ENCODE measurements around the gene MBD6. TPM values are rescaled to one million over a fixed set of nuclear protein-coding genes. Genes with fewer than 3 reads are reported as not detected.

MBD6 gene
- total and polyA plus RNA-seq, 2 of the 13 experiments (the other 11 are each of a cell fraction or from before 2014, with no cell fraction given), result 4.1 to 5.9 TPM

GRCh38 chr12:57523706-57524614 is 1.3 kb downstream of the MBD6 start:
- in situ Hi-C loops (cut with HindIII; ENCODE audit: extremely low pct_ligation_motif_present, low pct_unique_long_range_greater_than_20kb) (no loop called here), intact Hi-C loops (cut with micrococcal nuclease; ENCODE audit: unreplicated experiment) (loop anchor here (1.0 to 5.0 kb wide), 2 partner anchors 55 to 98 kb away; no protein-coding TSS in a partner anchor)
- ATAC-seq (no peak), DNase-seq (ENCODE audit: low spot score) (no peak), FAIRE-seq (no peak)
- ChIA-PET CTCF (ENCODE audit: low intra/inter-chr PET ratio, low total read pairs) (no interaction called here), POLR2A (interaction anchor here (0.7 to 3.0 kb wide), 14 partner anchors 8 to 87 kb away, joined by 3 to 21 read pairs (median 4); partner anchors contain the start of genes ARHGEF25, DCTN2 and INHBE)
- H2AFZ ChIP-seq (ENCODE audit: low read length), result no peak overlapping the region
- BruUV-seq (replicated peaks), result no TSS peak
- H3K9me3 ChIP-seq (ENCODE audit: low read length), result no peaks in the 10 kb centered on the region
- no peaks in the 10 kb centered on the region; a peak in 1 of 5 replicates for H3K27me3 ChIP-seq (ENCODE audit: control insufficient read depth in 1 of 2, insufficient read depth in 2 of 2, low read length in 2 of 2)
- peak overlapping the region; percentile 89 for H3K9ac ChIP-seq (ENCODE audit: insufficient read depth, low read depth, low read length)
- peaks cover 17 to 46% of the 10 kb centered on the region in 2 experiments; a peak in 4 of 5 replicates for H3K36me3 ChIP-seq (replicated peaks in 1 of 2; ENCODE audit: control insufficient read depth in 1 of 2, insufficient read depth in 2 of 2, low read length in 2 of 2)
- H4K20me1 ChIP-seq (ENCODE audit: insufficient read depth, low read length), result peaks cover 12% of the 10 kb centered on the region
- H3K4me1 ChIP-seq (ENCODE audit: insufficient read depth, low read length), result peaks cover 33% of the 10 kb centered on the region
- peak overlapping the region; percentile 89 to 93 (median 89) for H3K4me3 ChIP-seq (replicated peaks in 1 of 3; ENCODE audit: insufficient read depth in 1 of 3, low read depth in 2 of 3, low read length in 3 of 3)
- WGBS (ENCODE audit: low lambda C conversion rate), result 58% methylated on average over 11 of the region's 14 CpGs
- peak overlapping the region; percentile 85 for H3K27ac ChIP-seq (ENCODE audit: extremely low read length, insufficient read depth, low read length)
- H3K79me2 ChIP-seq (ENCODE audit: insufficient read depth, low read length), result peaks cover 28% of the 10 kb centered on the region
- H3K4me2 ChIP-seq (ENCODE audit: low read depth, low read length), result peak overlapping the region; percentile 91
- TF ChIP-seq NPAS2 (CRISPR knock-in tag; IDR thresholded peaks at IDR 0.05; ENCODE audit: borderline replicate concordance), result no peak
- 0 out of 2 replicates have a peak, but pooled peaks have one; percentile 19 for TF ChIP-seq ZNF629 (CRISPR knock-in tag; conservative IDR thresholded peaks at IDR 0.05)
- peak; percentile 52; the same call in 1 of the 2 replicates for TF ChIP-seq ZNF232 (CRISPR knock-in tag; IDR thresholded peaks at IDR 0.05; ENCODE audit: borderline replicate concordance)
- 0 out of 2 replicates have a peak, but pooled peaks have one; percentile 31 for TF ChIP-seq RBFOX2 (IDR thresholded peaks at IDR 0.05; ENCODE audit: low read depth, low read length)
- no peak for TF ChIP-seq NRL (CRISPR knock-in tag; IDR thresholded peaks at IDR 0.05; ENCODE audit: borderline replicate concordance)
- TF ChIP-seq ETV6 (CRISPR knock-in tag; conservative IDR thresholded peaks at IDR 0.05), result no peak
- TF ChIP-seq ZNF382 (CRISPR knock-in tag; IDR thresholded peaks at IDR 0.05; ENCODE audit: borderline replicate concordance), result no peak
- no peak for TF ChIP-seq GATAD2A (CRISPR knock-in tag; IDR thresholded peaks at IDR 0.05)
- TF ChIP-seq FOXO4 (CRISPR knock-in tag; conservative IDR thresholded peaks at IDR 0.05), result 0 out of 2 replicates have a peak, but pooled peaks have one; percentile 56
- 0 out of 2 replicates have a peak, but pooled peaks have one; percentile 9 for TF ChIP-seq DMTF1 (CRISPR knock-in tag; IDR thresholded peaks at IDR 0.05)
- no peak for TF ChIP-seq ZNF235 (CRISPR knock-in tag; IDR thresholded peaks at IDR 0.05; ENCODE audit: borderline replicate concordance)
- no peak for TF ChIP-seq TCF12 (IDR thresholded peaks at IDR 0.05)
- TF ChIP-seq TCF12 (CRISPR knock-in tag; IDR thresholded peaks at IDR 0.05), result no peak
- TF ChIP-seq ZFP36 (IDR thresholded peaks at IDR 0.05; ENCODE audit: borderline replicate concordance, low read depth, low read length, partially characterized antibody), result no peak
- TF ChIP-seq GFI1 (CRISPR knock-in tag; IDR thresholded peaks at IDR 0.05; ENCODE audit: borderline replicate concordance), result no peak

Data from HepG2 (cell line).